ENCODE results near the gene CYREN. TPM values are rescaled to one million over a fixed set of nuclear protein-coding genes. Genes with fewer than 3 reads are reported as not detected.

The CYREN gene
- polyA plus RNA-seq, 1 donor (not counting 4 experiments of a cell fraction or from before 2014, with no cell fraction given): 41.7 TPM

- Histone ChIP-seq H2AFZ (ENCODE audit: control insufficient read depth, low read length) (no peak overlapping the region), H3K79me2 (ENCODE audit: control insufficient read depth, insufficient read depth, low read length) (no peaks in the 10 kb centered on the region), H3K4me1 (ENCODE audit: control insufficient read depth, extremely low read depth, insufficient read depth, low read length) (peaks cover 32% of the 10 kb centered on the region), H3K27me3 (ENCODE audit: control insufficient read depth, extremely low read depth, insufficient read depth, low read length) (no peaks in the 10 kb centered on the region), H4K20me1 (ENCODE audit: control insufficient read depth, extremely low read depth, insufficient read depth, low read length) (no peaks in the 10 kb centered on the region), H3K4me2 (ENCODE audit: control insufficient read depth, extremely low read depth, insufficient read depth, low read depth, low read length) (no peak overlapping the region), H3K27ac (ENCODE audit: control insufficient read depth, insufficient read depth, low read length) (no peak overlapping the region), H3K36me3 (ENCODE audit: control insufficient read depth in 2 of 2, extremely low read depth in 1 of 2, insufficient read depth in 2 of 2, low read length in 2 of 2) (peaks cover 9 to 21% of the 10 kb centered on the region in 2 experiments), H3K9ac (ENCODE audit: control insufficient read depth, extremely low read depth, insufficient read depth, low read length) (no peak overlapping the region), H3K4me3 (ENCODE audit: control insufficient read depth in 2 of 3, extremely low read depth in 1 of 3, insufficient read depth in 2 of 3, low read depth in 1 of 3, low read length in 3 of 3) (no peak overlapping the region), H3K9me1 (ENCODE audit: control insufficient read depth, extremely low read depth, insufficient read depth, low read length) (no peaks in the 10 kb centered on the region), H3K9me3 (ENCODE audit: control insufficient read depth, low read depth, low read length) (peaks cover 25% of the 10 kb centered on the region)
- dilution Hi-C loops (cut with MboI; ENCODE audit: extremely low pct_ligation_motif_present, low sequenced_read_pairs): no loop called here
- TF ChIP-seq CTCF (optimal IDR thresholded peaks at IDR 0.05 in 1 of 3, IDR thresholded peaks at IDR 0.05 in 1 of 3, conservative IDR thresholded peaks at IDR 0.05 in 1 of 3; ENCODE audit: extremely low read depth in 1 of 3, insufficient read depth in 2 of 3, low read length in 3 of 3): no peak
- TF ChIP-seq EZH2 (IDR thresholded peaks at IDR 0.05; ENCODE audit: low read length): no peak
- FAIRE-seq: no peak
- no peak for DNase-seq (ENCODE audit: low read depth, low spot score)
Measured at GRCh38 chr7:135180122-135180521, 9.6 kb upstream of the CYREN start.

DNA sequence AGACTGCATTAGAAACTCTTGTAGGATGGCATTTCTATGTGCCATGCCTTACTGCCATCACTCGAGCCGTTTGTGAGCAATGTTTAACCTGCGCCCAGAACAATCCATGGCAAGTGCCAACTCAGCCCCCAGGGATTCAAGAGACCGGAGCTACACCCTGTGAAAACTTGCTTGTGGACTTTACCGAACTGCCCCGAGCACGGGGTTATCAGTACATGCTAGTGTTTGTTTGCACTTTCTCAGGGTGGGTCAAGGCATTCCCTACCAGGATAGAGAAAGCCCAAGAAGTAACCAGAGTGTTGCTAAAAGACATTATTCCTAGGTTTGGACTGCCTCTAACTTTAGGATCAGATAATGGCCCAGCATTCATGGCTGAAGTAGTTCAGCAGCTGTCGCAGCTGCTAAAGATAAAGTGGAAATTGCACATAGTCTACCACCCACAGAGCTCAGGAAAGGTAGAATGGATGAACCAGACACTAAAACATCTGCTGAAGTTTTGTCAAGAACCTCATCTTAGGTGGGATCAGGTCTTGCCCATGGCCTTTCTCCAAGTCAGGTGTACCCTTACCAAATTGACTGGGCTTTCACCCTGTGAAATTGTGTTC lies 8.9 kb upstream of the CYREN start:
- Histone ChIP-seq H3K4me2 (ENCODE audit: control insufficient read depth, extremely low read depth, insufficient read depth, low read depth, low read length) (no peak overlapping the region), H3K27ac (ENCODE audit: control insufficient read depth, insufficient read depth, low read length) (no peak overlapping the region), H3K9ac (ENCODE audit: control insufficient read depth, extremely low read depth, insufficient read depth, low read length) (no peak overlapping the region), H3K4me3 (ENCODE audit: control insufficient read depth in 2 of 3, extremely low read depth in 1 of 3, insufficient read depth in 2 of 3, low read depth in 1 of 3, low read length in 3 of 3) (no peak overlapping the region), H2AFZ (ENCODE audit: control insufficient read depth, low read length) (no peak overlapping the region), H4K20me1 (ENCODE audit: control insufficient read depth, extremely low read depth, insufficient read depth, low read length) (no peaks in the 10 kb centered on the region), H3K36me3 (ENCODE audit: control insufficient read depth in 2 of 2, extremely low read depth in 1 of 2, insufficient read depth in 2 of 2, low read length in 2 of 2) (peaks cover 6 to 19% of the 10 kb centered on the region in 2 experiments), H3K79me2 (ENCODE audit: control insufficient read depth, insufficient read depth, low read length) (no peaks in the 10 kb centered on the region), H3K9me1 (ENCODE audit: control insufficient read depth, extremely low read depth, insufficient read depth, low read length) (no peaks in the 10 kb centered on the region), H3K4me1 (ENCODE audit: control insufficient read depth, extremely low read depth, insufficient read depth, low read length) (peaks cover 34% of the 10 kb centered on the region), H3K9me3 (ENCODE audit: control insufficient read depth, low read depth, low read length) (peaks cover 25% of the 10 kb centered on the region), H3K27me3 (ENCODE audit: control insufficient read depth, extremely low read depth, insufficient read depth, low read length) (no peaks in the 10 kb centered on the region)
- no peak for DNase-seq (ENCODE audit: low read depth, low spot score)
- no peak for TF ChIP-seq CTCF (optimal IDR thresholded peaks at IDR 0.05 in 1 of 3, IDR thresholded peaks at IDR 0.05 in 1 of 3, conservative IDR thresholded peaks at IDR 0.05 in 1 of 3; ENCODE audit: extremely low read depth in 1 of 3, insufficient read depth in 2 of 3, low read length in 3 of 3)
- no peak for TF ChIP-seq EZH2 (IDR thresholded peaks at IDR 0.05; ENCODE audit: low read length)
- FAIRE-seq: no peak
- dilution Hi-C loops (cut with MboI; ENCODE audit: extremely low pct_ligation_motif_present, low sequenced_read_pairs): no loop called here
